Activated CD8-positive, alpha-beta memory T cell treated with anti-CD3 and anti-CD28 coated beads for 1 hour (primary cell): ENCODE results near the gene FARP2.

Experiments
- DNase-seq, 2 donors: peaks; one replicate each; pipeline ENCODE4 v3.0.0-alpha.2; 2020; ENCODE audit warnings: low read depth in 1 of 2; ENCODE audit errors: extremely low read depth in 1 of 2

Gene FARP2

GRCh38 chr2:241541564-241542277 lies 185.6 kb downstream of the FARP2 start:
- DNase-seq: no peak

GRCh38 chr2:241542278-241542605 lies 186.2 kb downstream of the FARP2 start:
- no peak for DNase-seq
